Limb (tissue), 2 donors: ENCODE data around the gene TSHZ3.

Source experiments
- DNase-seq, 2 donors: peaks; one replicate each; pipeline ENCODE4 v3.0.0-alpha.2; 2016; ENCODE audit errors: extremely low spot score in 2 of 2

The TSHZ3 gene

DNA sequence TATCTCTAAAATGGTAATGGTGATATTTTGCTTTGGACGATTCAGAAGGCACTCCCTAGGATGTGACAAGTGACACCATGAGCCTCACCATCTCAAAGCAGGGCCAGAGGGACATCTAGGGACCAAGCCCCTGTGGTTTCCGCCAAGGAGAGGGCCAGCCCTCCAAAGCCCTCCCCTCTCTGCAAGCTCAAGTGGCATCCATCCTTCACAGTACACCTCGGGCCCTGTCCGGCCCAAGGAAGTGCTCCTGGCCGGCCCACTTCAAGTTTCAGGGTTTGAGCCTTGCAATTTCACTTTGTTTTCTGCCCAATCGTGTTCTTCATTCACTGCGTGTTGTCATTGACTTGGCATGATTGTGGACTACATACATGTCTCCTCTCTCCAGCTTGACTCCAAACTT is 82.5 kb downstream of the TSHZ3 start:
- DNase-seq, result no peak

DNA sequence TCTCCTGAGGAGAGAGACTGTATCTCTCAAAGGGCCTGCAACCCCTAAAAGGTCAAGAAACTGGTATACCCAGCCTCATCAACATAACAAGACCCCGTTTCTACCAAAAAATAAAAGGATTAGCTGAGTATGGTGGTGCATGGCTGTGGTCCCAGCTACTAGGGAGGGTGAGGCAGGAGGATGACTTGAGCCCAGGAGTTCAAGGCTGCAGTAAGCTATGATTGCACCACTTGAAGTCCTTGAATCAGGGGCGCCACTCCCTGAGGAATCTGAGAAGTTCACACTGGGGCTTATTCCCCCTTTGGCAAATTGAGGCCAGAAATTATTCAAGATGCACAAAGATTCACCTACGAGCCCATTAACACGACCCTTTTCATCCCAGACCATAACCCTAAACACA is 83.0 kb downstream of the TSHZ3 start:
- no peak for DNase-seq

DNA sequence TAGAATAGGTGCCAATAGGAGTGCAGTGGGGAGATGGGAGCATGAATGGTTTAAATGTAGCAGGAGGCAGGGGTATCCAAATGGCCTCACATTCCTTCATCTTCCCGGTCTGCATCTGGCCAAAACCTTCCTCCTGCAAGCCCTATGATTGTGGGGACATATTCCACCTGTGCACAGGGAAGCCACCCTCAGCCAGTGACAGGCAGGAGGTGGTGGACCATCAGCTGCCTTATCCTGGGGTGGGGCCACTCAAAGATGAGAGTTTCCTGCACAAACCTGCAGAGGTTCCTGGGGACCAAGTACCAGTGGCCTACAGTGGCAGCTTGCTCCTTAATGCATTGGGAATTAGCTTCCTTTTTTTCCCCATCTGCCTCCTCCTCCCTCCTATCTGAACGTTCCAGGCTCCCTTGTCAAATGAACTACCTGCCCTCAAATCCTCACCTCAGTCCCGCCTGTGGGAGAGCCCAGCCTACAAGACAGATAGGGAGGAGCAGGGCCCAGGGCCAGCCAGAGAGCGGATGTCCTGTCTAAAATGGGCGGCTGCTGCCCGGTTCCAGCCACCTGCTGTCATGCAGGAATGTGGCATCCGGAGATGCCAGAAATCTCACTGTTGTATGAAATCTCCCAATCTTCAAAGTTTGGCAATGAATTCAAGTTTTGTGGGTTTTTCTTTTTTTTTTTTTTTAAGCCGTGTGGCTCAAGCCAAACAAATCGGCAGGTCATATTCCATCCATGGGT is 85.0 kb downstream of the TSHZ3 start:
- DNase-seq, result no peak

DNA sequence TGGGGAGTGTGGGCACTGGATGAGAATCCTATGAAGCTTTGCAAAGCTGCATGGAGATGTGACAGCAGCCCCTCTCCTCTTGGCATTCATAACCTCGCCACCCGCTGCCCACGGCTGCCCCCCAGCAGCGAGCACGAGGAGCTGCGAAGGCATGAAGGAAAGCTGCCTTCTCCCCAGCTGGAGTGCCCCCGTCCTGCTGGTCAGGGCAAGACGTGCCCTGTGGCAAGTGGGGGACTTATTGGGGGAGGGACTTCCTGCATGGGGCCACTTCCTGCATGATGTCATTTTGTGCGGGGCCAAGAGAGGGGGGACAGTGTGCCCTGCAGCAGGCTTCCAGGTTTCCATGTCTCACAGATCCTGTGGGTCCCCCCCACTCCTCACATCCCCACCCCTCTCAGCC is 85.9 kb downstream of the TSHZ3 start:
- DNase-seq, result peak in 1 of 2 donors; percentile 28

DNA sequence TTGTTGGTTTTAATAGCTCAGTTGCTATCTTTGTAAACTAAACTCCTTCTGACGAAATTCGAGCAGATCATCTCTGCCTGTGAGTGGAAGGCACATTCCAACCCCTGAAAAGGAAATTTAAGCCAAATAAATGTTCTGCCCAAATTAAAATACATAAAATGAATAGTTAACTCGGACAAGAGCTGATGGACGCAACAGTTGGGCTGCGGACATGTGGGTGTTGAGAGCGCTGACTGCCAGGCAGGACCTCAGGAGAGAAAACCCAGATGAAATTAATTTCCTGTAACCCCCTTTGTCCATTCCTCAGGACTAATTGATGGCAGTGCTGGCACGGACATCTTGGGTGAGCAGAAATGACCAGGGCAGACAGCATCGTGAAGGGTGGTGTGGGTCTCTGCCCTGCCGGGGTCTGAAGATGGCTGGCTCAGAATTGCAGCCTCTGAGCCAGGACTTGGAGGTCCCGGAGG is 86.5 kb downstream of the TSHZ3 start:
- DNase-seq, result peak in 1 of 2 donors; percentile 22

DNA sequence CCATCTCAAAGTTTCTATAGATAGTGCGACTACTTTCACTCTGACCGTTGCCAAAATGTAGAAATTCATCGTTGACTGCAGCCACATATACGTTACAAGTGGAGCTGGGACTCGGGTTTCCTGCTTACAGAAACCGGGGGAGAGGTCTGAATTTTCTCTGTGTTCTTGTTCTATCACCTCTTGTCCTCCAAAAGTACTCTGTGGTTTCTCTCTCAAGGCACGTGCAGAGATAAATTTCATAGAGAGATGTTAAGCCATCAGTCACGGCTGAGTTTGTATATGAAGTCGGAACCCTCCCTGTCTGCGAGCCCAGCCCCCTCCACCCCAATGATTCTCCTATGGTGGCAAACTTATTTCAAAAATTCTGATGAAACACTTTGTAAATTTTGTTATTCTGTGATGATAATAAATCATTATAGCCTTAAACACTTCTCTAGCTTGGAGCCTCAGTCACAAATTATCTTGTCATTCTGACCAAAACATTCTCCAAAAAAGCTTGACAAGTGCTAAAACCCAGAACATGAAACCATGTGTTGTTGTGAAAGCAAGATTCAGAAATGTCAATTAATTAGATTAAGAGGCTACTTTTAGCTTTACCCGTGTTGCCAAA is 87.5 kb downstream of the TSHZ3 start:
- peak; percentile 11 to 14 for DNase-seq

DNA sequence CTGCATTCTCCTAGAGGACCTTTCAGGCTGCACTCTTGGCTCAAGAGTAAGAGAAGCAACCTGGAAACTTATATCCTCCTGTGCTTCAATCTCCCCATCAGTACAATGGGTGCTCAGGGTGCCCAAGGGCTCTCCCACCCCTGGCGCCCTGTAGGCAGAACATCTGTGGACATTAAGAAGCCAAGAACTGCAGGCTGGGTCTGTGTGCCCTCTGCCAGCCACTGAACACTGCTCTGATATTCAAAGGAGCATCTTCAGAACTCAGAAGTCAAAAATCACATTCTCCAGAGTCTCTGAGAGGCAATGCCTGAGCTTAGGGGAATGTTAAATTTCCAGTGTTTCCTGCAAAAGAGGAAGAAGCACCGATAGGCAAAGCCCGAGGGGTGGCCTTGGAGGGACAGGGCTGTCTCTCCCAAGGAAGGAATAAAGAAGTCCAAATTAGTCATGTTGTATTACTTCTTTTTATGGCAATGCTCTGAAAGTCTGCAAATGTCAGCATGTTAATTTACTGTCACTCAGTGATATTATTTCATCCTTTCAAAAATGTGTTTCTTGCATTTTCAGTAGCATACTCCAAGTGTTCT is 88.1 kb downstream of the TSHZ3 start:
- no peak for DNase-seq

DNA sequence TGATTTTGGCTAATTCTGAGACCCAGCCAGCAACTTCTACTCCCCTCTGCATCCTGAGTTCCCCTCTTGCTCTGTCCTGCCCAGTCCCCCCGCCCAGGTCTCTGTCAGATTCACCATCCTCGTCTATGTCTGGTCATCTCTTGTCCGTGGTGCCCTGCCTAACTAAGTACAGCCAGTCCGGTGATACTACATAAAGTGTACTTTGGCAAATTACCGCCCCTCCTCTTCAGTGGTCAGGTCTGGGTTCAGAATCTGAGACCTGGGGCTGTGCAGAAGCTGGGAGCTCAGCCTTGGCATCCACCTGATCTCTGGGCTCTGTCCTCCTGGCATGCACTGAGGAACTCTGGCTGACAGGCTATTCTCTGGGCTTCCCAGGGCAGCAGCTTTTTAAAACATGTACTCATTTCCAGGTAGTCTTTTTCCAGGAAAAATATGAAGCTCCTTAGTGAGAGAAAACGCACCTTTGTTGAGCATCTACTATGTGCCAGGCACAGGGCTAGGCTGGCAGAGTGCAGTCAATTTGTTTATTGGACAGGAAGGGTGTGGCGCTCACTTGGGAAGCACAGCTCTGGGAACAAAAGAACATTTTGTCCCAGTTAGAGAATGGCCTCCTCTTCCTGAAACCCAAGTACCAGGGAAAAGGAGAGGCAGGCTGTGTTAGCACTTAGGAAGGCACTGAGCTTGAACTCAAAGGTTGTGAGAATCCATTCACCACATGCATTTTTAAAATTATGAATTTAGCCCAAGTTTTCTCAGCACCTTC is 88.9 kb downstream of the TSHZ3 start:
- DNase-seq, result no peak

DNA sequence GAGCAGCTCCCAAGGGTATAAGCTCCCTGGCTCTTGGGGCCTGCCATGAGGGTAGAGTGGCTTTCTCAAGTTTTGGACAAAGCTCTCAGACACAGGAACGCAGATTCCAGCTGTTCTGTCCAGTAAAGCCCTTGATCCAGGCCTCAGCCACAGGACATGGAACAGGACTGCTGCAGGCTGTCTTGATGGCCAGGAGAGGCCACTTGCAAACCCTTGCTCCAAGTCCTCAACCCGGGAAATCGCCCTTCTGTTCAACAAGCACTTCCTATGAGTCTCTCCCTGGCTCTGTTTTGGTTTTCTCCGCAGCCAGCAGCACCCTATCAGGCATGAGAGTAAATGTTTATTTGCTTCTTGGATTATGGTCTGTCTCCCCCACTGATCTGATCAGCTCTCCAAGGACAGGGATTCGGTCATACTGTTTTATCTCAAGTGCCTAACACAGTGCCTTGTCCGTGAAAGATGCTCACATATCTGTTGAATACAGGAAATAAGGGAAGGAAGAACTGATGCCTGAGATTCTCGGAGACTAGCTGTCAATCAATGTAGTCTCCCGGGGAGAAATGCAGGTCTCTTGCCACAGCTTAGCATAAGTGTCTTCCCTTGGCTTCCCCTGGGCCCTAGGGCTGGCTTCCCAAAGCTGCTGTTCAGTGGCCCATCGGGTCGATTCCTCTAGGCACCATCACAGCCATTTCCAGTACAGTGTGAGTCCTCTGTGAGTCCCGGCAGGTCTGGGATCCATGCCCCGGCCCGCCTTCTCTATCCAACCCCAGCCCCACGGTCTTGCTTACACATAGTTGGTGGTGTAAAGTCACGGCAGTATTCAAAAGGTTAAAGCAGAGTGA is 90.8 kb downstream of the TSHZ3 start:
- DNase-seq, result no peak

DNA sequence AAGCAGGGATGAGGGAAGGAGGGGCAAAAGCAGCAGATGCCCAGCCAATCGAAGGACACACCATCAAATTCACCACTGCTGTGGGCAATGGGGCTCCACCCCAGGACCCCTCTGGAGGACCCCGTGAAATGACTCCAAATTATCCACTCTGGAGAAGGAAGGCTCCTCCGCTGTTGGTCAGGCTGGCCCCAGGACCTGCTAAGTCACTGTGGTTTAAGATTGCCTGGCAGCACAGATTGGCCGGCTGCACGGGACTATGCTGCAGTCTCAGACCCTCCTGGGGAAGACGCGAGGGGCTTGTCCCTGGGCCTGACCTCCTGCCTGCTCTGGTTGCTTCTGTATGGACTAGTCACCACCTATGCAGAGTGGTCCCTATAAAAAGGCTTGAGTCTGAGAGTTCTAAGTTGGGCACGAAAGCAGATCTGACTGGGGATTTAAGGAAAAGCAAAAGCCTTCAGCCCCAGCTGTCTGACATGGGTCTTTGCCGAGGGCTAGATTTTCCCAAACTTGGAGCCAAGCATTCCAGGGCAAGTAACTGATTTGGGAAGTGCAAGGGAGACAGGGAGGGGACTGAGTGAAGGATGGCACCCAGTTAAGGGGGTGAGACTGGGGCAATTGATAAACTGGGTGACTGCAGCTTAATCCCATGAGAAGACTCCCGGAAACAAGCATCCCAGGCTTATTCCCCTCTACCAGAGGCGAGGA is 91.7 kb downstream of the TSHZ3 start:
- no peak for DNase-seq

DNA sequence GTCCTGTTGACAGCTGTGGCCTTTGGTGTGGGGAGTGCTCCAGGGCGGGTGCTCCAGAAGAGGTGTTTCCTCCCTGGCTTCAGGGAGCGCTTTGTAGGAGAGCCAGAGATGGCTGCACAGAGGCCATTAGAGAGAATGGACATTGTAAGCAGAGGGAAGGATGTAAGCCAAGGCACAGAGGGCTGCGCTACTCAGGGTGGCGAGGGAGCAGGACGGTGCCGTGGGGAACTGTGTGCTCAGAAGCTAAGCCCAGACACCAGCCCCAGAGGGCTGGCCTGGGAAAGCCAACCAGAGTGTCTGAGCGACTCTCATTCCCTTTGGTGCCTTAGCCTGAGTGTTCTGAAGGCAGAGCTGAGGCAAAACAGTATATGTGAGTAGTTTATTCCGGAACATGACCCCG is 92.2 kb downstream of the TSHZ3 start:
- DNase-seq, result no peak

DNA sequence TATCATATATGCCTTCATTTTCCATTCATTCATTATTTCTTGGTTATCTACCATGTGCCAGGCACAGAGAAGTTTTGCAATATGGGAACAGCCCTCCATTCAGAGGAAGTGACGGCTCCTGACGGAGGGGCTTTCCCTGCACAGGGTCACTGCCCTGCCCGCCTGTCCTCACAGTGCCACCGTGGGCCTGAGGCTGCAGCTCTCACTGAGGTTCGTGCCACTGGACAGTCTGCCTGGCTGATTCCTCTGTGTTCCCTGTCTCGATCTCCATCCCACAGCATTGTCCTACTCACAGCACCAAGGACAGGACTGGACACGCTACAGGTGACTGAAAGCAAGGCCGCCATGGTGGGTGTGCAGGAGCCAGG is 92.7 kb downstream of the TSHZ3 start:
- DNase-seq, result no peak

DNA sequence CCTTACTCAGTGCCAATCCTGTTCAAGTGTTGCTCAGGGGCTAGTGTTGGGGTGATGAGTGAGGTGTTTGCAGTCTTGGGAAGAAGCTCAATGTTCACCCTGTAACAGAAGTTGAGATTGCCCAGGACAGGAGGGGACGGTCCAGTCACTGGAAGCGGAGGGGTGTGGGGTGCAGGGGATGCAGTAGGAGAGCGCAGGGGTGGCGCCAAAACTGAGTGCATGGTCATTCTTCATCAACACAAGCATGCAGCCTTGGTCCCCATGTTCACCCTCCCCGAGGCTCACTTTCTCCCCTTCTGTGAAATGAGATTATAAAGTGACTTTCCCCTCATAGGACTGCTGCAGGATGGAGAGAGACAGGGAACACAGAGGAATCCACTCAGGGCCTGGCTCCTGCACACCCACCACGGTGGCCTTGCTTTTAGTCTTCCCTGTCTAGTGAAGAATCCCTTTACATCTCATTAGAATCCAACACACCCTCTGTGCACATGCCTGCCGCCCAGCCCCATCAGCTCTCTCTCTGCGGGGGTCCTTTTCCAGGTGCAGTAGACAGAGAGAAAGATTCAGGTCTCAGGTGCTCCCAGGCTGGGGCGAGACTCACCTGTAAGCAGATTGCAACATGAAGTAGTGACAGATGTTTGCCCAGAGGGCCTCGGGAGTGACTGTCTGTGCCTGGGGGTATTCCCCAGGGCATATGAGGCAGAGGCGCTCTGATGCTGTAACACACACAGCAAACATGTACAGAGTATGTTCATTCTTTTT is 93.2 kb downstream of the TSHZ3 start:
- no peak for DNase-seq

DNA sequence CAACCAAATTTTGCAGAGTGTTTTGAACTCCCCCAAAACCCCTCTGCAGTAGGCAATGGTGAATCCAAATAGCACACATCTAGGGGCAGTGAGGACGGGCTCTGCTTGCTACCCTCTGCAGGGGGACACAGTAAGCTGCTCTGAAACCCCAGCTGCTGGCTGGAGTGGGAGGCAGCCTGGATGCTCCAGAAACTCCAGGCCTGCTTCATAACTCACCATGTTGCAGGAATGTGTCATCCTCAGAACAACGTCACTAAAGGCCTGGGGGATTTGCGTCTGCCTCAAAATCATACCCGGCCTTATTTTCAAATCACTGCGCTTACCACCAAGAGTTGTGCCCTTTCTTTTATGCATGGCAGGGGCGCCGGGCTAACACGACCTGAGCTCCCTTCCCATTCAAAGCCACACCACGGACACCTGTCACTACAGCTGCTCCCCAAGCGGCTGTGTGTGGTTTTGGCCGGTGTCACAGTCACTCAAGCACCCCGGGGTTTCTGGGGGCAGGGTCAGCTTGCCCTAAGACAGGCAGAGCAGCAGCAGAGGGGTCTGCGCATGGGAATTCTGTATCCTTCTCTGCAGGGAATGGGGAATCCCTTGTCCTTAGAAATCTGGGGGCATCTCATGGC is 93.9 kb downstream of the TSHZ3 start:
- no peak for DNase-seq

DNA sequence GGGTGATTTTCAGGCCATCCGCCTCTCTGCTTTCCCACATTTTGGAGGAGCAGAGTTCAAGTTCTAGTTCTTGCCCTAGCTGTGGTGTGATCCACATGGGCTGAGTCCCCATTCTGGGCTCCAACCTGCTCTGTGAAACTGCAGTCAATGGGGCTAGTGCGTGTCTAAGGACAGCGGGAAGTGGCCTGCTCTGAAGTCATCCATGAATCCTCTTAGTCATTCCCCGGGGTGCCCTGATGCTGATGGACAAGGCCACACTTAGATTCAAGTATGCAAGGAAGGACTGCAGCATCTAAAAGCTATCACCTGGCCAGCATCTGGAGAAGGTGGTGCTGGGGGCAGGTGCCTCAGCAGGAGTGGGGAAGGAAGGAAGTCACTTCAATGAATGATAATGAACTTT is 94.6 kb downstream of the TSHZ3 start:
- no peak for DNase-seq

DNA sequence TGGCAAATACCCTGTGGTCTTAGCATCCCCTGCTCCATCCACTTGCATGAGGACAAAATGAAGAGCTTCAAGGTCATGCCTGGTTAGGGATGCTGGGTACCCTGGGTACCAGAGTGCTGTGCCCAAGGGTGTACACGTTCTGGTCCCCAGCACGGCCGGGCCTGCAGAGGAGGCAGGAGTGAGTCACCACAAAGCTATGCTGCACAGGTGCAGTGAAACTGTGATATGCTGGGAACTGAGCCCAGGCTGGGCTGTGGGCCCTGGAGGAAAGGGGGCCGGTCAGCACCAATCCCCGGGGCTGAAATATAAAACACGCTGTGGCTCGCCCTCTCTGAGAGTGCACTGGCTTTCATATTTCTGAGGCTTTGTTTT is 95.1 kb downstream of the TSHZ3 start:
- DNase-seq, result peak; percentile 35 to 57

DNA sequence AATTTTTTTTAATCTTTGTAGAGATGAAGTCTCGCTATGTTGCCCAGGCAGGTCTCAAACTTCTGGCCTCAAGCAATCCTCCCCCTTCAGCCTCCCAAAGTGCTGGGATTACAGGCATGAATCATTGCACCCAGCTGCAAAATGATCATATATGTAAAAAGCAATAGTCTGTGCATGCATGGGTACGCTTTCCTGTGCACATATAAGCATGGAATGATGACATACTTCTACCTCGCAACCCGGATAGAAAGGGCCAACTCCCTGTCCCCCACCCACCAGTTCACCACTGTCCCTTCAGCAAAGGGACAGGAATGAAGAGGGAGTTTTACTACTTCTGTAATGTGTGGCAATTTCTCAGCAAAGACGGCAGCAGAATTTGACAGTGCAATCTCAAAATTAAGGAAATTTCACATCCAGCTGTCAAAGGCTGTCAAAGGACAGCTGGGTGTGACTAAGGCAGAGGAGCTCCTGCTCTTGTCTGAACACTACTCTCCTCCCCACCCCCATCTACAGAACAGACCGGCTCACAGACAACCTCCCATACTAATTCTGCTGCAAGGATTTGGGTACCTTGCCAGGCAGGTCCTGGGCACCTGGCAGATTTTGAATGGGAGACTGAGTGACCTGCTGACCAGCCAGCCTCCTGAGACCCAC is 95.6 kb downstream of the TSHZ3 start:
- peak in 1 of 2 donors; percentile 45 for DNase-seq

DNA sequence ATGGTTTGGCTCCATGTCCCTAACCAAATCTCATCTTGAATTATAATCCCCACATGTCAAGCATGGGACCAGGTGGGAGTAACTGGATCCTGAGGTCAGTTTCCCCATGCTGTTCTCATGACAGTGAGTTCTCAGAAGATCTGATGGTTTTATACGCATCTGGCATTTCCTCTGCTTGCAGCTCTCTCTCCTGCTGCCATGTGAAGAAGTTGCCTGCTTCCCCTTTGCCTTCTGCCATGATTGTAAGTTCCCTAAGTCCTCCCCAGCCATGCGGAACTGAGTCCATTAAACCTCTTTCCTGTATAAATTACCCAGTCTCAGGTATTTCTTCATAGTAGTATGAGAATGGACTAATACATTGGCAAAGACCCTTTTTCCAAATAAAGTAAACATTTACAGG is 96.8 kb downstream of the TSHZ3 start:
- DNase-seq, result no peak

DNA sequence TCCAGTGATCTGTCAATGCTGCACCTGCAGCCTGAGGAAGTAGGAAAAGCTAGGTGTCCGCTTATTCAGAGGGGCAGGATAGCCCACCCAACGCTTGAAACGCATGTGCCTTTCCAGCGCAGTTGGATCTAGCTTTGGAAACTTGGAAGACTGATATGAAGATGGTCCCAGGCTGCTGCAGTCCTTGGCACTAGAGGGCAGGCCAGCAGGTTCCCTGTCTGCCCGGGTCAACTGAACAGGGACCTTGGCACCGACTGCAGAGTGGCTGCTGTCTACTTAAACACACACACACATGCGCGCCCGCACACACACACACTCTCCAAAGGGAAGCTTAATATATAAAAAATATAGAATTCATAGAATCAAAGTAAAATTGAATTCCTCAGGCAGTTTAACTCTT is 100.0 kb downstream of the TSHZ3 start:
- DNase-seq, result no peak
